Measurements from ENCODE around the gene HLA-DOA.

HLA-DOA gene

DNA sequence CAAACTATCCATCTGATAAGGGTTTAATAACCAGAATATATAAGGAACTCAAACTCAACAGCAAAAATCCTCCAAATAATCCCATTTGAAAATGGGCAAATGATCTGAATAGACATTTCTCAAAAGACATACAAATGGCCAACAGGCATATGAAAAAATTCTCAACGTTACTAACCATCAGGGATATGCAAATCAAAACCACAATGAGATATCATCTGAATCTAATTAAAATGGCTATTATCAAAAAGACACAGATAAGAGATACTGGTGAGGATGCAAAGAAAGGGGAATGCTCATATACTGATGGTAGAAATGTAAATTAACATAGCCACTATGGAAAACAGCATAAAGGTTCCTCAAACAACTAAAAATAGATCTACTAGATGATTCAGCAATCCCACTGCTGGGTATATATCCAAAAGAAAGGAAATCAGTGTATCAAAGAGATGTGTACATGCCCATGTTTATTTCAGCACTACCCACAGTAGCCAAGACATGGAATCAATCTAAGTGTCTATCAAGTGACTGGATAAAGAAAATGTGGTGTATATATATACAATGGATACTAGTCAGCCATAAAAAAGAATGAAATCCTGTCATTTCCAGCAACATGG, 47.1 kb downstream of the HLA-DOA start:
- no peak for DNase-seq

DNA sequence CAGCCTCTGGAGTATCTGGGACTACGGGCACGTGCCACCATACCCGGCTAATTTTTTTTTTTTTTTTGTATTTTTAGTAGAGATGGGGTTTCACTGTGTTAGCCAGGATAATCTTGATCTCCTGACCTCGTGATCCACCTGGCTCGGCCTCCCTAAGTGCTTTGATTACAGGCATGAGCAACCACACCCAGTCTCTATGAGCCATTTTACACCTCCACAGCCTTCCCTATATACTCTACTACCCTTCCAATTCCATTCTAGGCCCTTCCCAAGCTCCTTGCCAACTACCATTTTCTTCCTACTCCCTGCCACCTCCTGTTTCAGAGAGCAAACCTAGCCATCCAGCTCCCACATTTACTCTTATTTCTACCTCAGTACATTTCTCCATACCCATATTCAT, 48.8 kb downstream of the HLA-DOA start:
- DNase-seq: no peak

DNA sequence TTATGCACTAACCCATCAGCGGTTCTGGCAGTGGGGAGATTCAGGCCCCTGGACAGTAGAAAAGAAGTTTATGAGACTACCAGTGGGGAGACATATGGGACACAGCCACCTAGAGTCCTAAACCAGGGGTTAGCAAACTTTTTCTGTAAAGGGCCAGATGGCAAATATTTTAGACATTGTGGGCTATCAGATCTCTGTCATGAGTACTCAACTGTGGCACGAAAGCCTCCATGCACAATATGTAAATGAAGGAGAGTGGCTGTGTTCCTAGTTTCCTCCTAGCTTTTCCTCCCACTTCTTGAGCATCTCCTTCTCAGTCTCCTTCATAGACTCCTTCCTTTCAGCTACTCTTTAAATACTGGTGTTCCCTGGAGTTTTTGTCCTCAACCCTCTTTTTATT, 53.2 kb downstream of the HLA-DOA start:
- DNase-seq: no peak

DNA sequence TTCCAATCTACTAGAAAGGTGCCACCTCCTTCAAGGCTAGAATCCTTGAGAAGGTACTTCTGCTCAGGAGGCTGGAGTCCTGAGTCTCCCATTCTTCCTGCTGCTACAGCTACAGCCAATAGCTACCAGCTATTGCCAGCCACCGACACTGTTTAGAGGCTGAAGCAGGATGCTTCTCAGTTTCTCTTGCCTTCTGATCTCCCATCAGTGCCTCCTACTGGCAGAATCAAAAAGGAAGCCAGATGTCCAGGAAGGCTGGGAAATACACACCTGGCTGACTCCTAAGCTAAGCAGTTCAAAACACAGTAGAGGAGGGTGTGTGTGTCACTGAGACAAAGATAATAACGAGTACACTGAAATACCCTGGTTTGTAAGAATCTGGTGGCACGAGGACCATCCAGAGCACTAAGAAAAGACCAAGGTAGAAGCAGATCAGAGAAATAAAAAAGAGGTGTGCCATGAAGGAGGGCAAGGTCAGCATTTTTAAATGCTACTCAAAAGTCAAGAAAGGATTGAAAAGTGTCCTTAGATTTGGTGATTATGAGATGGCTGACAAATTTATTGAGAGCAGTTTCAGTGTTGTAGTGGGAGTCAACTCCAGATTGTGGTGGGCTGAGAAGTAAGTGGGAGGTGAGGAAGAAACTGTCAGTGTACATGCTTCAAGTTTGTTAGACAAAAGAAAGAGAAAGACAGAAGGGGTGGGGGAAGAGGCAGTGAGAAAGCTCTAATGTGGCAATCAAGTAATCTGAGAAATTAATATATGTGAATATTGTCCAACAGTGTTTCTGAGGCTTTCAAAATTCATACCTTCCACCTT, 54.2 kb downstream of the HLA-DOA start:
- DNase-seq: no peak

DNA sequence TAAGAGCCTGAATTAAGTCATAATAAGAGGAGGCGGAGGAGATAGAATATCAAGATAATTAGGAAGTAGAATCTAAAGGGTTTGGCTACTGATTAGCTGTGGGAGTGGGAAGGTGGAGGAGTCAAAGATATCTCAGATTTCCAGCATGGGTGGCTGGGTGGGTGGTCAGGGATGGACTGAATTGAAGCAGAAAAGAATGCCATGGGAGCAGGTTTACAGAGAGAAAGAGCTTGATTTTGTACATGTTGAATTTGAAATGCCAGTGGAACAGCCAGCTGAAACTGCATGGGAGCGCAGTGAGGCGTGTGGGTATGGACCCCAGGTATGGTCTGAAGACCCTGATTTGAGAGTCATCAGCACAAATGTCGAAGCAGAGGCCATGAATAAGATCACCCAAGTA, 55.1 kb downstream of the HLA-DOA start:
- DNase-seq: no peak
